ENCODE measurements around the gene SCAANT1. TPM values are rescaled to one million over a fixed set of nuclear protein-coding genes. Genes with fewer than 3 reads are reported as not detected.

The SCAANT1 gene
- total and polyA plus RNA-seq, 2 of the 8 experiments (the other 6 are each of a cell fraction or from before 2014, with no cell fraction given): not detected

- Histone ChIP-seq H4K8ac (ENCODE audit: extremely low read depth, insufficient read depth, low read length) (no peak overlapping the region), H3K27me3 (replicated peaks in 1 of 4; ENCODE audit: control insufficient read depth in 3 of 4, extremely low read depth in 1 of 4, insufficient read depth in 3 of 4, low read length in 3 of 4) (no peaks in the 10 kb centered on the region), H2AK5ac (ENCODE audit: low read depth, low read length) (no peak overlapping the region), H3K18ac (ENCODE audit: extremely low read depth, low read length) (no peak overlapping the region), H2BK5ac (ENCODE audit: low read depth, low read length) (no peak overlapping the region), H3K4me1 (replicated peaks in 1 of 4; ENCODE audit: control insufficient read depth in 3 of 4, insufficient read depth in 4 of 4, low read length in 3 of 4) (peaks cover 0 to 3% (median 0%) of the 10 kb centered on the region in 4 experiments; a peak in 1 of 7 replicates), H3K23ac (ENCODE audit: insufficient read length) (no peak overlapping the region), H2BK120ac (replicated peaks; ENCODE audit: low read depth, low read length) (no peak overlapping the region), H4K20me1 (replicated peaks in 1 of 2; ENCODE audit: control insufficient read depth in 1 of 2, insufficient read depth in 2 of 2, low read length in 2 of 2) (no peaks in the 10 kb centered on the region), H2AFZ (ENCODE audit: low read length) (no peak overlapping the region), H4K91ac (replicated peaks; ENCODE audit: insufficient read length, low read length) (no peak overlapping the region), H3K79me1 (ENCODE audit: low read depth, low read length) (0 out of 2 replicates have a peak, but pooled peaks cover 3% of the 10 kb centered on the region), H3K9me3 (ENCODE audit: insufficient read depth in 2 of 2, low read depth in 1 of 2, low read length in 1 of 2) (no peaks in the 10 kb centered on the region), H3K9ac (replicated peaks in 1 of 4; ENCODE audit: extremely low read depth in 1 of 4, low read depth in 3 of 4, low read length in 3 of 4) (no peak overlapping the region), H3K79me2 (ENCODE audit: control insufficient read depth in 1 of 2, insufficient read depth in 2 of 2, low read length in 2 of 2) (peaks cover 0 to 10% of the 10 kb centered on the region in 2 experiments; a peak in 1 of 4 replicates), H2BK12ac (ENCODE audit: low read depth, low read length) (no peak overlapping the region), H3K23me2 (ENCODE audit: low read depth, low read length) (no peaks in the 10 kb centered on the region), H3K4me2 (ENCODE audit: insufficient read depth in 1 of 2, low read depth in 2 of 2, low read length in 2 of 2) (no peak overlapping the region), H2BK15ac (ENCODE audit: low read length) (no peak overlapping the region), H3K27ac (ENCODE audit: low read depth, low read length) (no peak overlapping the region), H2BK20ac (ENCODE audit: low read length) (no peak overlapping the region), H3K36me3 (ENCODE audit: control insufficient read depth in 2 of 4, insufficient read depth in 4 of 4, low read length in 3 of 4) (peaks cover 0 to 4% (median 0%) of the 10 kb centered on the region in 4 experiments; a peak in 2 of 8 replicates), H4K5ac (ENCODE audit: insufficient read length, low read depth, low read length) (no peak overlapping the region), H3K14ac (ENCODE audit: insufficient read length) (no peak overlapping the region), H3K56ac (replicated peaks; ENCODE audit: insufficient read length, low read depth, low read length) (no peak overlapping the region), H3K4me3 (ENCODE audit: extremely low read depth in 1 of 4, insufficient read depth in 2 of 4, low read depth in 3 of 4, low read length in 4 of 4) (no peak overlapping the region), H3K4ac (replicated peaks; ENCODE audit: insufficient read length, low read depth, low read length) (no peak overlapping the region)
- DNase-seq (ENCODE audit: low read depth in 1 of 2, low spot score in 2 of 2): no peak
- CTCF ChIA-PET (ENCODE audit: partially characterized antibody): interaction anchor here (0.8 to 1.6 kb wide), 4 partner anchors 20 to 90 kb away, joined by 3 to 5 read pairs (median 4); no protein-coding TSS in a partner anchor
- WGBS, 2 experiments (ENCODE audit: extremely low coverage in 1 of 2, insufficient coverage in 1 of 2, insufficient read length in 1 of 2, insufficient replicate concordance in 2 of 2, low coverage in 1 of 2, low lambda C conversion rate in 2 of 2, missing lambda C conversion rate in 1 of 2): 67% methylated on average over 5 of the region's 5 CpGs; no CpG with 5 or more reads in 1 of the 2 experiments
- POLR2A ChIA-PET (ENCODE audit: partially characterized antibody): interaction anchor here (0.7 to 1.5 kb wide), 4 partner anchors 11 to 32 kb away, joined by 3 to 4 read pairs (median 3); partner anchors contain the start of genes ATXN7, SCAANT1 and THOC7
- FAIRE-seq: no peak
- TF ChIP-seq KDM4A (IDR thresholded peaks at IDR 0.05; ENCODE audit: low read depth, low read length, severe bottlenecking): no peak
- TF ChIP-seq CREB1 (IDR thresholded peaks at IDR 0.05): no peak
- no peak for TF ChIP-seq CEBPB (IDR thresholded peaks at IDR 0.05; ENCODE audit: low read depth, low read length)
- no peak for TF ChIP-seq FOSL1 (IDR thresholded peaks at IDR 0.05; ENCODE audit: insufficient read depth, low read depth, low read length)
Observed at GRCh38 chr3:63895422-63896189, 16.6 kb downstream of the SCAANT1 start.
